A673 (cell line): ENCODE data around the gene ARRB1. TPM values are rescaled to one million over a fixed set of nuclear protein-coding genes. Genes with fewer than 3 reads are reported as not detected.
"Not testable (repeated sequence)": the region's sequence is repeated elsewhere in the genome, so short reads cannot be mapped to it uniquely, and the experiment has no call there.

ENCODE experiments used
- BruUV-seq: library from RNA; stranded (reverse); fragments of 400-500 nt; replicated peaks from 2 replicates; lab custom pipeline; 2021; lab: Mats Ljungman, UMichigan
- CTCF ChIA-PET: fragments of 300-600 bp; sonication (Branson Sonifier 250); formaldehyde crosslinking; loops from one replicate; lab custom pipeline; 2022; ENCODE audit warnings: antibody characterized with exemption; lab: Charles Lee
- POLR2A ChIA-PET: fragments of 300-600 bp; sonication (Branson Sonifier 250); formaldehyde crosslinking; loops from one replicate; lab custom pipeline; 2022; ENCODE audit warnings: antibody characterized with exemption; ENCODE audit not compliant: low non-redundant PET; lab: Charles Lee
- DNase-seq: peaks from one replicate; pipeline ENCODE4 v3.0.0-alpha.2; 2015; ENCODE audit warnings: low spot score
- H3K27ac ChIP-seq: fragments of 200-600 bp; sonication (generic); 2 replicates; pipeline ENCODE4 v1.5.1; 2016; ENCODE audit warnings: mixed run types, low read depth, mild to moderate bottlenecking, mixed read lengths, antibody characterized with exemption, low read length; ENCODE audit not compliant: poor library complexity, severe bottlenecking
- H3K27me3 ChIP-seq: fragments of 200-600 bp; sonication (generic); replicated peaks from 2 replicates; pipeline ENCODE4 v1.6.1; 2017; ENCODE audit warnings: mixed run types, low read depth, mild to moderate bottlenecking, mixed read lengths, antibody characterized with exemption, low read length; ENCODE audit not compliant: insufficient read depth, poor library complexity
- H3K36me3 ChIP-seq: fragments of 200-600 bp; sonication (generic); 2 replicates; pipeline ENCODE4 v1.6.1; 2016; ENCODE audit warnings: mixed run types, mild to moderate bottlenecking, mixed read lengths, antibody characterized with exemption, low read length; ENCODE audit not compliant: insufficient read depth, poor library complexity, severe bottlenecking
- H3K4me1 ChIP-seq: fragments of 200-600 bp; sonication (generic); 2 replicates; pipeline ENCODE4 v1.6.1; 2017; ENCODE audit warnings: mixed run types, mild to moderate bottlenecking, mixed read lengths, antibody characterized with exemption, low read length; ENCODE audit not compliant: insufficient read depth, poor library complexity, severe bottlenecking
- H3K4me3 ChIP-seq: fragments of 200-600 bp; sonication (generic); 2 replicates; pipeline ENCODE4 v1.5.1; 2016; ENCODE audit warnings: low read depth, mixed run types, mild to moderate bottlenecking, mixed read lengths, low read length; ENCODE audit not compliant: poor library complexity, severe bottlenecking
- H3K9me3 ChIP-seq: fragments of 200-600 bp; sonication (generic); 2 replicates; pipeline ENCODE4 v1.6.1; 2016; ENCODE audit warnings: mixed run types, low read depth, mild to moderate bottlenecking, mixed read lengths, antibody characterized with exemption, low read length; ENCODE audit not compliant: poor library complexity, severe bottlenecking
- EZH2 ChIP-seq: fragments of 200-600 bp; sonication (generic); IDR thresholded peaks from 2 replicates; pipeline ENCODE4 v1.6.1; 2017; ENCODE audit warnings: borderline replicate concordance, low read depth, mild to moderate bottlenecking, mixed read lengths, antibody characterized with exemption, low read length; ENCODE audit not compliant: poor library complexity, severe bottlenecking
- intact Hi-C: fragments of 100-400 bp; cut with micrococcal nuclease; formaldehyde crosslinking; loops from one replicate; pipeline ENCODE4 v1.10.0; 2022; ENCODE audit not compliant: unreplicated experiment
- total RNA-seq: library from RNA; stranded (reverse); gene quantifications from 2 replicates; pipeline ENCODE4 v1.2.3, GENCODE V29; 2021
- TF ChIP-seq, protein P1 (sequence below): fragments of 300-800, 200-600 bp; sonication (generic); conservative IDR thresholded peaks from 2 replicates; pipeline ENCODE4 v1.5.1; 2017; ENCODE audit warnings: low read depth, mild to moderate bottlenecking, antibody characterized with exemption, low read length, moderate library complexity, mixed read lengths

Gene ARRB1
- total RNA-seq, 1 experiment from 2014 or later, result 37.8 TPM

- no peaks in the 10 kb centered on the region for H3K4me1 ChIP-seq
- BruUV-seq, result no TSS peak
- no peaks in the 10 kb centered on the region for H3K9me3 ChIP-seq
- ChIA-PET CTCF (no interaction called here), POLR2A (no interaction called here)
- H3K4me3 ChIP-seq, result no peak overlapping the region
- no peaks in the 10 kb centered on the region for H3K36me3 ChIP-seq
- no peak for DNase-seq
- no peak for TF ChIP-seq EZH2
- TF ChIP-seq, protein P1, sequence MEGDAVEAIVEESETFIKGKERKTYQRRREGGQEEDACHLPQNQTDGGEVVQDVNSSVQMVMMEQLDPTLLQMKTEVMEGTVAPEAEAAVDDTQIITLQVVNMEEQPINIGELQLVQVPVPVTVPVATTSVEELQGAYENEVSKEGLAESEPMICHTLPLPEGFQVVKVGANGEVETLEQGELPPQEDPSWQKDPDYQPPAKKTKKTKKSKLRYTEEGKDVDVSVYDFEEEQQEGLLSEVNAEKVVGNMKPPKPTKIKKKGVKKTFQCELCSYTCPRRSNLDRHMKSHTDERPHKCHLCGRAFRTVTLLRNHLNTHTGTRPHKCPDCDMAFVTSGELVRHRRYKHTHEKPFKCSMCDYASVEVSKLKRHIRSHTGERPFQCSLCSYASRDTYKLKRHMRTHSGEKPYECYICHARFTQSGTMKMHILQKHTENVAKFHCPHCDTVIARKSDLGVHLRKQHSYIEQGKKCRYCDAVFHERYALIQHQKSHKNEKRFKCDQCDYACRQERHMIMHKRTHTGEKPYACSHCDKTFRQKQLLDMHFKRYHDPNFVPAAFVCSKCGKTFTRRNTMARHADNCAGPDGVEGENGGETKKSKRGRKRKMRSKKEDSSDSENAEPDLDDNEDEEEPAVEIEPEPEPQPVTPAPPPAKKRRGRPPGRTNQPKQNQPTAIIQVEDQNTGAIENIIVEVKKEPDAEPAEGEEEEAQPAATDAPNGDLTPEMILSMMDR, result no peak
- H3K27ac ChIP-seq, result no peak overlapping the region
- intact Hi-C loops, result loop anchor here (2.0 kb wide), 1 partner anchor 15 kb away; no protein-coding TSS in a partner anchor
- H3K27me3 ChIP-seq, result no peaks in the 10 kb centered on the region
Measured at GRCh38 chr11:75365711-75366181, 14.3 kb upstream of the ARRB1 start.

DNA sequence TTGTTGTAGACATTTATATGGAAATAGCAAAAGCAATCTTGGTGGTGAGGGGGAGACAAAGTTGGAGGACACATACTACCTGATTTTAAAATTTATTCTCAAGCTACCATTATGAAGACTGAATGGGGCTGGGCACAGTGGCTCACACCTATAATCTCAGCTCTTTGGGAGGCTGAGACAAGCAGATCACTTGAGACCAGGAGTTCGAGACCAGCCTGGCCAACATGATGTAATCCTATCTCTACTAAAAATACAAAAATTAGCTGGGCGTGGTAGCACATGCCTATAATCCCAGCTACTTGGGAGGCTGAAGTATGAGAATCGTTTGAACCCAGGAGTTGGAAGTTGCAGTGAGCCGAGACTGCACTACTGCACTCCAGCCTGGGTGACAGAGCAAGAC is 10.8 kb upstream of the ARRB1 start:
- BruUV-seq, H3K27me3 ChIP-seq, CTCF ChIA-PET, DNase-seq, POLR2A ChIA-PET, H3K4me1 ChIP-seq, H3K4me3 ChIP-seq, H3K36me3 ChIP-seq, H3K9me3 ChIP-seq, H3K27ac ChIP-seq, intact Hi-C loops: not testable (repeated sequence)

- Histone ChIP-seq H3K4me3 (no peak overlapping the region), H3K4me1 (peaks cover 6% of the 10 kb centered on the region), H3K36me3 (no peaks in the 10 kb centered on the region), H3K9me3 (no peaks in the 10 kb centered on the region), H3K27ac (no peak overlapping the region), H3K27me3 (no peaks in the 10 kb centered on the region)
- intact Hi-C loops, result no loop called here
- no peak for TF ChIP-seq EZH2
- TF ChIP-seq, protein P1, result no peak
- POLR2A ChIA-PET, result no interaction called here
- CTCF ChIA-PET, result no interaction called here
- BruUV-seq, result no TSS peak
- DNase-seq, result no peak
Measured at GRCh38 chr11:75356613-75357012, 5.2 kb upstream of the ARRB1 start.

- ChIA-PET POLR2A (no interaction called here), CTCF (interaction anchor here (0.5 to 0.6 kb wide), 2 partner anchors 40 to 171 kb away, joined by 3 to 4 read pairs; partner anchors contain the start of gene GDPD5)
- BruUV-seq, result no TSS peak
Measured at GRCh38 chr11:75355051-75355450, 3.6 kb upstream of the ARRB1 start.

More at GRCh38 chr11:75355051-75355450, 3.6 kb upstream of the ARRB1 start:
- H3K9me3 ChIP-seq, result no peaks in the 10 kb centered on the region
- peaks cover 16% of the 10 kb centered on the region for H3K4me1 ChIP-seq
- no peak overlapping the region for H3K4me3 ChIP-seq
- H3K27me3 ChIP-seq, result no peaks in the 10 kb centered on the region
- TF ChIP-seq EZH2, result no peak
- TF ChIP-seq, protein P1, result no peak
- DNase-seq, result no peak
- no peak overlapping the region for H3K27ac ChIP-seq
- intact Hi-C loops, result no loop called here
- no peaks in the 10 kb centered on the region for H3K36me3 ChIP-seq
